WI38 (cell line): ENCODE data around the gene AUH.

Experiments
- H3K4me3 ChIP-seq: 2 replicates; pipeline ENCODE4 v1.5.1; 2011; ENCODE audit warnings: low read depth, mild to moderate bottlenecking, control low read depth, low read length
- CTCF ChIP-seq: IDR thresholded peaks from 2 replicates; pipeline ENCODE4 v1.5.1; 2012; ENCODE audit warnings: low read depth, mild to moderate bottlenecking, control low read depth, low read length

AUH gene

GRCh38 chr9:91298311-91298710 lies 63.4 kb downstream of the AUH start:
- no peak overlapping the region for H3K4me3 ChIP-seq
- TF ChIP-seq CTCF, result no peak

GRCh38 chr9:91297306-91297705 lies 64.4 kb downstream of the AUH start:
- H3K4me3 ChIP-seq, result no peak overlapping the region
- TF ChIP-seq CTCF, result no peak

- no peak for TF ChIP-seq CTCF
- no peak overlapping the region for H3K4me3 ChIP-seq
Measured at GRCh38 chr9:91296354-91296753, 65.4 kb downstream of the AUH start.

GRCh38 chr9:91295357-91295756 lies 66.4 kb downstream of the AUH start:
- no peak for TF ChIP-seq CTCF
- no peak overlapping the region for H3K4me3 ChIP-seq

- H3K4me3 ChIP-seq, result no peak overlapping the region
- no peak for TF ChIP-seq CTCF
Measured at GRCh38 chr9:91291866-91292265, 69.9 kb downstream of the AUH start.

GRCh38 chr9:91289244-91289643 lies 72.5 kb downstream of the AUH start:
- H3K4me3 ChIP-seq, result no peak overlapping the region
- TF ChIP-seq CTCF, result no peak

- TF ChIP-seq CTCF, result no peak
- no peak overlapping the region for H3K4me3 ChIP-seq
Measured at GRCh38 chr9:91285729-91286353, 75.9 kb downstream of the AUH start.
